HG02623 (cell line): ENCODE data around the gene BAK1.
"Not testable (repeated sequence)": the region's sequence is repeated elsewhere in the genome, so short reads cannot be mapped to it uniquely, and the experiment has no call there.

ENCODE experiments used
- ATAC-seq: cut with Tn5 transposase; IDR thresholded peaks from one replicate; pipeline ENCODE4 v1.9.1; 2021; ENCODE audit warnings: moderate library complexity; ENCODE audit not compliant: unreplicated experiment

Gene BAK1

DNA sequence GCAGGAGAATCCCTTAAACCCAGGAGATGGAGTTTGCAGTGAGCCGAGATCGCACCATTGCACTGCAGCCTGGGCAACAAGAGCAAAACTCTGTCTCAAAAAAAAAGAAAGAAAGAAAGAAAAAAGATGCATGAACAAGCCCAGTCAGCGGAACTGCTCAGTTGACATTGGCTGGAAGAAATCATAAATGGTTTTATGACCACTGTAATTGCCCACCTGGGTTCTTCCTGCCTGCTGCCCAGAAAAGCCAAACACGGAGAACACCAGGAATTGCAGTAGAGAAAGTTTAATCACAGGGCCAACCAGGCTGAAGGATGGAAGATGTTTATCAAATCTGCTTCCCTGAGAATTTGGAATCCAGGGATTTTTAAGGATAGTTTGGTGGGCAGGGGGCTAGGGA lies 22.7 kb downstream of the BAK1 start:
- no peak for ATAC-seq

DNA sequence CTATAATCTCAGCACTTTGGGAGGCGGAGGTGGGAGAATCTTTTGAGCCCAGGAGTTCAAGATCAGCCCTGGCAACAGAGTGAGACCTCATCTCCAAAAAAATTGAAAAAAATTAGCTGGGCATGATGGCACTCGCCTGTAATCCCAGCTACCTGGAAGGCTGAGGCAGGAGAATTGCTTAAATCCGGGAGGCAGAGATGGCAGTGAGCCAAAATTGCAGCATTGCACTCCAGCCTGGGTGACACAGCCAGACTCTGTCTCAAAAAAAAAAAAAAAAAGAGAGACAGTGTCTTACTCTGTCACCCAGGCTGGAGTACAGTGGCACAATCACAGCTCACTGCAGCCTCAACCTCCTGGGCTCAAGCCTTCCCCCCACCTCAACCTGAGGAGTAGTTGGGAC lies 27.2 kb downstream of the BAK1 start:
- not testable (repeated sequence) for ATAC-seq

DNA sequence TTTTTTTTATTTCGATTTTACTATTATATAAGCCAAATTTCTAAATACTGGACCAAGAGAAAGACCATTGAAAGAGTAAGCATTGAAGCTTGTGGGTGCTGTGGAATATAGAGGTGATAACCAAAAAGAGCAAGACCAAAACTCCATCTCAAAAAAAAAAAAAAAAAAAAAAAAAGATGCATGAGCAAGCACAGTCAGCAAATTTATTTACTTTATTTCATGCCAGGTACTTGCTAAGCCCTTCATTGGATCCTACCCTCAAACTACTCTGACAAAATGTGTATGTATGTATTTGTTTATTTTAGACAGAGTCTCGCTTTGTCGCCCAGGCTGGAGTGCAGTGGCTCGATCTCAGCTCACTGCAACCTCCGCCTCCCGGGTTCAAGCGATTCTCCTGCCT lies 27.8 kb downstream of the BAK1 start:
- no peak for ATAC-seq

DNA sequence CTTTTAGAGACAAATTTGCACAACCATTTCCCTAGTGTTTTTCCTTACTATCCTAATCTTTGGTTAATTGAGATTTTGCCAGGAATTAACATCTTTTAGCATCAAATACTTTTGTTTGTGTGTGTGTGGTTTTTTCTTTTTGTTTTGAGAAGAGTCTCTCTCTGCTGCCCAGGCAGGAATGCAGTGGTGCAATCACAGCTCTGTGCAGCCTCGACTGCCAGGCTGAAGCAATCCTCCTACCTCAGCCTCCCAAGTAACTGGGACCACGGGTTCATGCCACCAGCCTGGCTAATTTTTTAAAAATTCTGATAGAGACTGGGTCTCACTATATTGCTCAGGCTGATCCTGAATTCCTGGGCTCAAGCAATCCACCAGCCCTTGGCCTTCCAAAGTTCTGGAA lies 28.5 kb downstream of the BAK1 start:
- ATAC-seq, result no peak

- ATAC-seq, result no peak
These were observed 30.2 kb downstream of the BAK1 start for GRCh38 chr6:33549896-33550295.

DNA sequence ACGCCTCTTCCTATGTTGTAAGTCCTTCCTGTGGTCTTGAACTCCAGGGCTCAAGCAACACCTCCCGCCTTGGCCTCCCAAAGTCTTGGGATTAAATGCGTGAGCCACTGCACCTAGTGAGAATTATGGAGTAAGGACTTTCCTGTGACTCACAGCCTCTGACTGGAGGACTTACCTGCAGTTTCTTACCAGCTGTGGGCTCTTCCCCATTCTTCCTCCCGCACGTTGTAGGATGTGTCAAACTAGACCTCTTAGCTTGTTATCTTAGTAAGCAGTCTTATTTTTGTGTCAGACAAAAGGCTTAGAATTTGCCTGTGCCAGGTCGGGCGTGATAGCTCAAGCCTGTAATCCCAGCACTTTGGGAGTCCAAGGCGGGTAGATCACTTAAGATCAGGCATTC lies 30.9 kb downstream of the BAK1 start:
- ATAC-seq, result no peak

- no peak for ATAC-seq
These were observed 32.6 kb downstream of the BAK1 start for GRCh38 chr6:33547499-33547898.

DNA sequence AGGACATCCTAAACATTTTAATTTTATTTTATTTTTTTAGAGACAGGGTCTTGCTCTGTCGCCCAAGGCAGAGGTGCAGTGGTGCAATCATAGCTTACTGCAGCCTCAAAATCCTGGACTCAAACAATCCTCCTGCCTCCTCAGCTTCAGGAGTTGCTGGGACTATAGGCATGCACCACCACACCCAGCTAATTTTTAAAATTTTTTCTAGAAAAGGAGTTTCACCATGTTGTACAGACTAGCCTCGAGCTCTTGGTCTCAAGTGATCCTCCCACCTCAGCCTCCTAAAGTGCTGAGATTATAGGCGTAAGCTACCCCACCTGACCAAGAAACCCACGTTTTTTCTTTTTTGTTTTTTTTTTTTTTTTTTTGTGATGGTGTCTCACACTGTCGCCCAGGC lies 33.3 kb downstream of the BAK1 start:
- ATAC-seq, result no peak

DNA sequence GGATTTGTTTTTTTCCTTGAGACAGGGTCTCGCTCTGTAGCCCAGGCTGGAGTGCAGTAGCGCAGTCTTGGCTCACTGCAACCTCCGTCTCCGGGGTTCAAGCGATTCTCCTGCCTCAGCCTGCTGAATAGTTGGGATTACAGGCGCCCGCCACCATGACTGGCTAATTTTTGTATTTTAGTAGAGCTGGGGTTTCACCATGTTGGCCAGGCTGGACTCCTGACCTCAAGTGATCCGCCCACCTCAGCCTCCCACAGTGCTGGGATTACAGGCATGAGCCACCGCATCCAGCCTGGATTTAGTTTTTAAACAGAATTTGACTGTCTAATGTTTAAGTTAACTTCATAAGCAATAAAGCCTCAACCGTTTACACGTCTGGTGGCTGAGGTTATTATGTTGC lies 34.8 kb downstream of the BAK1 start:
- ATAC-seq, result not testable (repeated sequence)

- ATAC-seq, result no peak
These were observed 37.0 kb downstream of the BAK1 start for GRCh38 chr6:33543116-33543515.

GRCh38 chr6:33540768-33541167 lies 39.3 kb downstream of the BAK1 start:
- no peak for ATAC-seq

DNA sequence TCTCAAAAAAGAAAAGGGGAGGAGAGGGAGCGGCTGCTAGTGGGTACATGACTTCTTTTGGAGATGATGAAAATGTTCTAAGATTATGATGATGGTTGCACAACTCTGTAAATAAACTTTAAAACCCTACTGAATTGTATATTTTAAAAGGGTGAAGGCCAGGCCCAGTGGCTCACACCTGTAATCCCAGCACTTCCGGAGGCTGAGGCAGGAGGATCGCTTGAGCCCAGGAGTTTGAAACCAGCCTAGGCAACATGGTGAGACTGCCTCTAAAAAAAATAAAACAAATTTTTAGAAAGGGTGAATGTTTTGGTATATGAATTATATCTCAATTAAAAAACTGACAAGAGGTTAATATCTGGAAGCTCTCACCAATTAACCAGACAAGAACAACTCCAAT lies 45.4 kb downstream of the BAK1 start:
- ATAC-seq, result no peak

GRCh38 chr6:33533163-33533869 lies 46.8 kb downstream of the BAK1 start:
- not testable (repeated sequence) for ATAC-seq

DNA sequence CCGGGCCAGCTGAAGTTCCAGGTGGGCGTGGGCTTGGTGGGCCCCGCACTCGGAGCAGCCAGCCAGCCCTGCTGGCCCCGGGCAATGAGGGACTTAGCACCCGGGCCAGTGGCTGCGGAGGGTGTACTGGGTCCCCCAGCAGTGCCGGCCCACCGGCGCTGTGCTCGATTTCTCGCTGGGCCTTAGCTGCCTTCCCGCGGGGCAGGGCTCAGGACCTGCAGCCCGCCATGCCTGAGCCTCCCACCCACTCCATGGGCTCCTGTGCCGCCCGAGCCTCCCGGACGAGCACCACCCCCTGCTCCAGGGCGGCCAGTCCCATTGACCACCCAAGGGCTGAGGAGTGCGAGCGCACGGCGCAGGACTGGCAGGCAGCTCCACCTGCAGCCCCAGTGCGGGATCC lies 47.6 kb downstream of the BAK1 start:
- ATAC-seq, result not testable (repeated sequence)

DNA sequence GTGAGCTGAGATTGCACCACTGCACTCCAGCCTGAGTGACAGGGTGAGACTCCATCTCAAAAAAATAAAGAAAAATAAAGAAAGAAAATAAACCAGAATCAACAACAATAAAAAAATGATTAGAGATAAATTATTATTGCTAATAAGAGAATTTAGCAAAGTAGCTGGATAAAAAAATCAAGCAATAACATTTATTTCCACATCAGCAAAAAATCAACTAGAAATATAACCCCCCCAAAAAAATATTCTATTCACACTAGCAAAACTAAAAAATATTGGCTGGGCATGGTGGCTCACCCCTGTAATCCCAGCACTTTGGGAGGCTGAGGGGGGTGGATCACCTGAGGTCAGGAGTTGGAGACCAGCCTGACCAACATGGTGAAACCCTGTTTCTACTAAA lies 49.5 kb downstream of the BAK1 start:
- ATAC-seq, result not testable (repeated sequence)
